Measurements from ENCODE around the gene SCTR.

The SCTR gene

DNA sequence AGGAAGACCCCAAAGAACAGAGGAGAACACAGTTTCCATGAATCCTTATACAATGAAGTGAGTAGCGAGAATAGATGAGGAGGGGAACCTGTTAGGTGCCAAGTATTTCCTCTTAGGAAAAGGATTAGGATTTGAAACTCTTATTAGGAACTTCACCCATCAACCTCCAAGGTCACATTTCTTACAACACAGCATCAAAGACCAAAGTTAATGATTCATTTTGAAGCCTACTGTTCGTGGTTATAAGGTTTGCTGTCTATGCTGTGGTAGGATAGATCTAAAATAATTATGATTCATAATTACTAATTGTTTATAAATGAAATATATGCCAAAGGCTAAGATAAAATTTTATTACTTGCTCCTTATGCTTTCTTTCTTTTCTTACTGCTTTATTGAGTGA is 26.1 kb upstream of the SCTR start:
- no peak for DNase-seq (ENCODE audit: low spot score)
- TF ChIP-seq, protein P1, sequence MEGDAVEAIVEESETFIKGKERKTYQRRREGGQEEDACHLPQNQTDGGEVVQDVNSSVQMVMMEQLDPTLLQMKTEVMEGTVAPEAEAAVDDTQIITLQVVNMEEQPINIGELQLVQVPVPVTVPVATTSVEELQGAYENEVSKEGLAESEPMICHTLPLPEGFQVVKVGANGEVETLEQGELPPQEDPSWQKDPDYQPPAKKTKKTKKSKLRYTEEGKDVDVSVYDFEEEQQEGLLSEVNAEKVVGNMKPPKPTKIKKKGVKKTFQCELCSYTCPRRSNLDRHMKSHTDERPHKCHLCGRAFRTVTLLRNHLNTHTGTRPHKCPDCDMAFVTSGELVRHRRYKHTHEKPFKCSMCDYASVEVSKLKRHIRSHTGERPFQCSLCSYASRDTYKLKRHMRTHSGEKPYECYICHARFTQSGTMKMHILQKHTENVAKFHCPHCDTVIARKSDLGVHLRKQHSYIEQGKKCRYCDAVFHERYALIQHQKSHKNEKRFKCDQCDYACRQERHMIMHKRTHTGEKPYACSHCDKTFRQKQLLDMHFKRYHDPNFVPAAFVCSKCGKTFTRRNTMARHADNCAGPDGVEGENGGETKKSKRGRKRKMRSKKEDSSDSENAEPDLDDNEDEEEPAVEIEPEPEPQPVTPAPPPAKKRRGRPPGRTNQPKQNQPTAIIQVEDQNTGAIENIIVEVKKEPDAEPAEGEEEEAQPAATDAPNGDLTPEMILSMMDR (IDR thresholded peaks at IDR 0.05; ENCODE audit: extremely low read depth, insufficient read depth, missing control alignments) = no peak
- in situ Hi-C loops (cut with MboI; ENCODE audit: low pct_unique_long_range_greater_than_20kb, low sequenced_read_pairs, unreplicated experiment) = no loop called here

DNA sequence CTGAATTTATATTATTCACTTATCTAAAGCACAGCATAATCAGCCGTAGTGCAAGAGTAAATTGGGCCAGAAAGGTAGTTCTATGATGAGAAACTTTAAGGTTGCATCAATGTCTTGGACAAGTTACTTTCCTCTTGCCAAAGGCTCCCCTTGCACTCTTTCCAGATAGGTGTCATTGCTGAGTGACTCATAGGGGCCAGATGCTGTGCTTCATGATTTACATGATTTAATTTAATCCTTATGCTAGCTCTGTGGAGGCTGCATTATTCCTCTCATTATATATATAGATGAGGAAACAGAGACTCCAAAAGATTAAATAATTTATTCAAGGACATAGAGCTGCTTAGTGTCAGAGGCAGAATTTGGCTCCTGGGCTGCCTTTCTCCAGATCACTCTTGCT is 25.0 kb upstream of the SCTR start:
- no peak for DNase-seq (ENCODE audit: low spot score)
- TF ChIP-seq, protein P1 (IDR thresholded peaks at IDR 0.05; ENCODE audit: extremely low read depth, insufficient read depth, missing control alignments) = no peak
- in situ Hi-C loops (cut with MboI; ENCODE audit: low pct_unique_long_range_greater_than_20kb, low sequenced_read_pairs, unreplicated experiment) = no loop called here

DNA sequence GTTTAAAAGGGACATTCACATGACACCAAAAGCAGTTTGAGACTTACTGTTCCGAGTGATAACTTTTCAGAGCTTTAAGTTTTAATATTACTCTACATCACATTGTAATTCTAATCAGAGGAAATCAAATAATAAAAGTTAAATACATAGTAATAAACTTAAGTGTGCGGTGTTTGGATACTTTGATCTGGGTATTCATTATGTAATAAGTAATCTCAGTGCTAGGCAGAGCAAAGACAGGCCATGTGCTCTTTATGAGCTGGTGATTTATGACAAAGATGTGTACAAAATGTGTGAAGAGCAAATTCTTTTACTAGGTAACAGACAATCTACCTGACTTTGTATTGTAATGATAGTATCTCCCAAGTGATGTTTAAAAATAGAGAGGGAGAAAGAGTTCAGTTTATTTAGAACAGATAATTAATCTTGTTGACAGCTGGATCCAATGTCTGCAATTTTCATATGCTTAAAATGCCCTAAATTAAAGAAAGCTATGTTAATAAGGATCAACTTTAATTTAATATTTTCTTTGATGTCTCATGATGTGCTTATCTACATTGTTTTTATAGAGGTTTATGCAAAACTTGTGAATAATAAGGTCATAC is 24.3 kb upstream of the SCTR start:
- TF ChIP-seq, protein P1 (IDR thresholded peaks at IDR 0.05; ENCODE audit: extremely low read depth, insufficient read depth, missing control alignments) = no peak
- in situ Hi-C loops (cut with MboI; ENCODE audit: low pct_unique_long_range_greater_than_20kb, low sequenced_read_pairs, unreplicated experiment) = no loop called here
- no peak for DNase-seq (ENCODE audit: low spot score)

DNA sequence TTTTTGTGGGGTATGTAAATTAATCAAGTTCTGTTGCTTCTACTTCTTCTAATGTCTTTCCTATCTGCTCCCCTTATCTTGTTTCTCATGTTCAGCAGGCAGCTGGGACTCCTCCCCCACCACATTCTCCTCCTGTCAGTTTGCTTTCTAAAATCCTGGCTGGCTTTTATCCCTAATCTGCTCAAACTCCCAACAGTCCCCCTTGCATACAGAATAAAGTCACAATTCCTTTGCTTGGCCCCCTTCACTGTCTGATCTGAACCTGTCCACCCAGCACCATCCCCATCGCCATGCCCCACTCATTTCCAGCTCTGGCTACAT is 22.1 kb upstream of the SCTR start:
- in situ Hi-C loops (cut with MboI; ENCODE audit: low pct_unique_long_range_greater_than_20kb, low sequenced_read_pairs, unreplicated experiment) = no loop called here
- TF ChIP-seq, protein P1 (IDR thresholded peaks at IDR 0.05; ENCODE audit: extremely low read depth, insufficient read depth, missing control alignments) = no peak
- no peak for DNase-seq (ENCODE audit: low spot score)

DNA sequence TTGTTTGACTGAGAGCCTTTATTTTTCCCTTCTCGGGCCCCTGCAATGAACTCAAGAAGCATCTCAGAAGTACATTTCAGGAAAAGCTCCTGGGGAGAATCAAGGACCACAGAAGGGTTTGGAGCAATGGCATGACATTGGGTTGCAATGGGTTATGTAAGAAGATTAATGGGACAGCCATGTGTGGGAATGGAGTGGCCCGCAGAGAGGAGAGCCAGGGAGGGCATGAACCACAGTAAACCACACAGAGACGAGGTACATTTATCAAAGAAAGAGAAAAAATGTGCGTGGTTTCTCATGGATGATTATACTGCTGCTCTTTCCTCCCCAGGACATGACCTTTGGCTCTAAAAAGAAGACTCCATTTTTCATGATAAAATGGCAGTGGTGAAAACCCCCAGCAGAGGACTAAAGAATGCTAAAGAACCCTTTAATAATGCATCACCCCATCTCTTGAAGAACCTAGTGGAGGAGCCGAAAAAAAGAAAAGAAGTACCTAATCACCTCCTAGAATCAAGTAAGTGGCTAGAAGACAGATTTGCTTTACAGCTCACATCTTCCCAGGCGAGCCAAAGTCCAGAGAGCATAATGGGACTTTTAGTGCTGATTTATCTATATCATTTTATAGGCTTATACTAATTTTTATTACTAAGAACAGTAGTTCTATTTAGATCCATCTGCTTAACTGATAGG is 21.6 kb upstream of the SCTR start:
- TF ChIP-seq, protein P1 (IDR thresholded peaks at IDR 0.05; ENCODE audit: extremely low read depth, insufficient read depth, missing control alignments) = no peak
- in situ Hi-C loops (cut with MboI; ENCODE audit: low pct_unique_long_range_greater_than_20kb, low sequenced_read_pairs, unreplicated experiment) = no loop called here
- DNase-seq (ENCODE audit: low spot score) = no peak

DNA sequence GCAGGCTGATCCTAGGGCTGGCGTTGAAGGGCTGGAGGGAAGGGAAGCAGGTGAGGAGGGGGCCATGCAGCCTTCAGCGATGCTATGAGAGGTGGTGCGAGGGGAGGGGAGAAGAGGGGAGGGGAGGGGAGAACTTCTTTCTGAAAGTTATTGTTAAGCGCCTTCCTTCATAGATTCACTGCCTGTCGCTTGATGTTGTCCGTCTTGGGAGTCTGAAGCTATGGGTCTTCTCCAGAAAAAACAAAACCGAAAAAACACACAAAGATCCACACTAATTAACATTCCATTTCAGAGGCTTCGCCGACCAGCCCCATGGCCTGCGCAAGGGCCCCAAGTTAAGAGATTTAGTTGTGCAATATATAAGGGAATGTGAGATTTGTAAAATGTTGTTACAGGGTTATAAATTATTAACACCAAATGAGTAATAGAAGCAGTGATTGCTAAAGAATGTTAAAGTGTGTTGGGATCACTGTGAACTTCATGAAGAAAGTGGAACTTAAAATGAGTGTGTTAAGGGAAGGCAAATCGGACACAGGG is 20.7 kb upstream of the SCTR start:
- in situ Hi-C loops (cut with MboI; ENCODE audit: low pct_unique_long_range_greater_than_20kb, low sequenced_read_pairs, unreplicated experiment) = no loop called here
- TF ChIP-seq, protein P1 (IDR thresholded peaks at IDR 0.05; ENCODE audit: extremely low read depth, insufficient read depth, missing control alignments) = no peak
- DNase-seq (ENCODE audit: low spot score) = no peak
